Sigmoid colon (tissue), 4 donors: ENCODE measurements around the gene IL1RAPL1.

ENCODE experiments used
- EP300 ChIP-seq, 4 donors: sonication (generic); formaldehyde crosslinking; IDR thresholded peaks; one replicate each; pipeline ENCODE4 v1.6.1; 2017; ENCODE audit warnings: antibody characterized with exemption in 4 of 4
- POLR2A ChIP-seq, 2 donors: fragments of 450-650 bp; IDR thresholded peaks; one replicate each; pipeline ENCODE4 v1.6.1; 2016; ENCODE audit warnings: antibody characterized with exemption in 2 of 2, mild to moderate bottlenecking in 2 of 2, moderate library complexity in 2 of 2
- POLR2AphosphoS5 ChIP-seq, 4 donors: sonication (generic); formaldehyde crosslinking; IDR thresholded peaks; one replicate each; pipeline ENCODE4 v1.6.1; 2017; ENCODE audit warnings: antibody characterized with exemption in 4 of 4
- TF ChIP-seq, protein P1 (sequence below), 4 experiments: fragments of 450-650 bp in 3 of 4; fragments of 200-600 bp in 1 of 4; IDR thresholded peaks; one replicate each; pipeline ENCODE4 v1.5.1; 2016 to 2019; ENCODE audit warnings: antibody characterized with exemption in 4 of 4, mild to moderate bottlenecking in 3 of 4, moderate library complexity in 2 of 4

DNA sequence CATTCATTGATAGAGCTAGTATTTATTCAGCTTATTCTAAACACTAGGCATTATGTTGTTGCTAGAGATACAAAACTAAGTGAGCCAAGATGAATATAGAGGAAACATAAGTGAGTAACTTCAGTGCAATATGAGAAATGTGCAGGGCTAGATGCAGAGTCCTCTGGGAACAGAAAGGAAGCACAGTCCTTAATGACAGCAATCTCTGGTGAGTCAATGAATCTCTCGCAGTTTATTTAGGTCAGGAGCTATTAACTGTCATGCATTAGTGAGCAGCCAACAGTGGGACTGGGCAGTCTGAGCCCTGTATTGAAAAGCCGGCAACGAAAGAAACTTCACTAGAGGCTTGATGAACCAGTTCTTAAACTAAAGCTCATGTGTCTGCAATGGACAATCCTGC is 1030.0 kb downstream of the IL1RAPL1 start:
- TF ChIP-seq, protein P1, sequence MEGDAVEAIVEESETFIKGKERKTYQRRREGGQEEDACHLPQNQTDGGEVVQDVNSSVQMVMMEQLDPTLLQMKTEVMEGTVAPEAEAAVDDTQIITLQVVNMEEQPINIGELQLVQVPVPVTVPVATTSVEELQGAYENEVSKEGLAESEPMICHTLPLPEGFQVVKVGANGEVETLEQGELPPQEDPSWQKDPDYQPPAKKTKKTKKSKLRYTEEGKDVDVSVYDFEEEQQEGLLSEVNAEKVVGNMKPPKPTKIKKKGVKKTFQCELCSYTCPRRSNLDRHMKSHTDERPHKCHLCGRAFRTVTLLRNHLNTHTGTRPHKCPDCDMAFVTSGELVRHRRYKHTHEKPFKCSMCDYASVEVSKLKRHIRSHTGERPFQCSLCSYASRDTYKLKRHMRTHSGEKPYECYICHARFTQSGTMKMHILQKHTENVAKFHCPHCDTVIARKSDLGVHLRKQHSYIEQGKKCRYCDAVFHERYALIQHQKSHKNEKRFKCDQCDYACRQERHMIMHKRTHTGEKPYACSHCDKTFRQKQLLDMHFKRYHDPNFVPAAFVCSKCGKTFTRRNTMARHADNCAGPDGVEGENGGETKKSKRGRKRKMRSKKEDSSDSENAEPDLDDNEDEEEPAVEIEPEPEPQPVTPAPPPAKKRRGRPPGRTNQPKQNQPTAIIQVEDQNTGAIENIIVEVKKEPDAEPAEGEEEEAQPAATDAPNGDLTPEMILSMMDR (IDR thresholded peaks at IDR 0.05), result no peak
- TF ChIP-seq POLR2A (IDR thresholded peaks at IDR 0.05), result no peak
- no peak for TF ChIP-seq POLR2AphosphoS5 (IDR thresholded peaks at IDR 0.05)
- no peak for TF ChIP-seq EP300 (IDR thresholded peaks at IDR 0.05)
